HCT116 (cell line): ENCODE results near the gene TRIP10. TPM values are rescaled to one million over a fixed set of nuclear protein-coding genes. Genes with fewer than 3 reads are reported as not detected.

Experiments
- ATAC-seq: fragments of 200-7000 bp; cut with Tn5 transposase; 2 replicates; pipeline ENCODE4 v1.9.1; 2020; ENCODE audit warnings: mild to moderate bottlenecking, moderate library complexity
- BruUV-seq: library from RNA; stranded (reverse); fragments of 400-500 nt; replicated peaks from 2 replicates; lab custom pipeline; 2021; lab: Mats Ljungman, UMichigan
- CTCF ChIA-PET: fragments of 300-600 bp; sonication (Branson Sonifier 250); formaldehyde crosslinking; loops from one replicate; lab custom pipeline; 2021; ENCODE audit warnings: antibody characterized with exemption; lab: Charles Lee
- POLR2A ChIA-PET: fragments of 300-600, 350-600 bp; sonication (Branson Sonifier 250); formaldehyde crosslinking; loops from one replicate; lab custom pipeline; 2021; ENCODE audit warnings: antibody characterized with exemption; lab: Charles Lee
- RAD21 ChIA-PET, 2 experiments: fragments of 300-600 bp; sonication (Branson Sonifier 250); formaldehyde crosslinking; loops; one replicate each; lab custom pipeline; 2023; ENCODE audit warnings: low total read pairs in 2 of 2; ENCODE audit not compliant: uncharacterized antibody in 2 of 2, unreplicated experiment in 2 of 2, low non-redundant PET in 1 of 2; lab: Charles Lee
- DNase-seq: peaks from one replicate; pipeline ENCODE4 v3.0.0-alpha.2; 2010; ENCODE audit warnings: low read depth, low spot score
- H2AFZ ChIP-seq: fragments of 200-600 bp; shearing (Covaris generic), sonication (generic); 2 replicates; pipeline ENCODE4 v1.6.1; 2017; ENCODE audit warnings: low read depth, mixed run types, mixed read lengths, antibody characterized with exemption, low read length; ENCODE audit not compliant: poor library complexity, severe bottlenecking
- H3K27ac ChIP-seq: 2 replicates; pipeline ENCODE4 v1.5.1; 2012; ENCODE audit warnings: low read depth, low read length
- H3K27me3 ChIP-seq: fragments of 200-600 bp; sonication (generic); 2 replicates; pipeline ENCODE4 v1.6.1; 2016; ENCODE audit warnings: mixed run types, low read length, mixed read lengths; ENCODE audit not compliant: insufficient read depth
- H3K36me3 ChIP-seq, 2 experiments: fragments of 200-500 bp in 1 of 2; fragments of 200-600 bp in 1 of 2; sonication (Bioruptor generic) in 1 of 2; sonication (generic) in 1 of 2; 2 replicates each; pipeline versions ENCODE4 v1.5.1 to v1.6.1; 2014 to 2016; ENCODE audit warnings: low read length in 2 of 2, inconsistent platforms in 1 of 2, mixed read lengths in 1 of 2, mixed run types in 1 of 2; ENCODE audit not compliant: insufficient read depth in 2 of 2, control insufficient read depth in 1 of 2
- H3K4me1 ChIP-seq, 2 experiments: fragments of 200-600 bp in 1 of 2; sonication (generic) in 1 of 2; 2 replicates each; pipeline versions ENCODE4 v1.5.1 to v1.6.1; 2012 to 2017; ENCODE audit warnings: low read length in 2 of 2, inconsistent platforms in 1 of 2, mild to moderate bottlenecking in 1 of 2, mixed read lengths in 1 of 2, mixed run types in 1 of 2, moderate library complexity in 1 of 2; ENCODE audit not compliant: insufficient read depth in 2 of 2, control insufficient read depth in 1 of 2
- H3K4me2 ChIP-seq: fragments of 200-600 bp; sonication (generic); 2 replicates; pipeline ENCODE4 v1.6.1; 2017; ENCODE audit warnings: mixed run types, low read length, mixed read lengths
- H3K4me3 ChIP-seq, 2 experiments: fragments of 200-600 bp in 1 of 2; sonication (generic) in 1 of 2; replicated peaks in 1 of 2; 2 replicates each; pipeline ENCODE4 v1.5.1; 2011 to 2016; ENCODE audit warnings: low read length in 2 of 2, control low read depth in 1 of 2, low read depth in 1 of 2, mild to moderate bottlenecking in 1 of 2, mixed read lengths in 1 of 2, mixed run types in 1 of 2
- H3K79me2 ChIP-seq: fragments of 200-600 bp; sonication (generic); 2 replicates; pipeline ENCODE4 v1.6.1; 2017; ENCODE audit warnings: mild to moderate bottlenecking, mixed run types, low read length, moderate library complexity, mixed read lengths; ENCODE audit not compliant: insufficient read depth
- H3K9ac ChIP-seq: fragments of 200-600 bp; sonication (generic); 2 replicates; pipeline ENCODE4 v1.6.1; 2016; ENCODE audit warnings: low read length, mixed read lengths
- H3K9me2 ChIP-seq: fragments of 200-600 bp; sonication (generic), shearing (Covaris generic); 2 replicates; pipeline ENCODE4 v1.6.1; 2017; ENCODE audit warnings: mixed run types, mild to moderate bottlenecking, moderate library complexity; ENCODE audit not compliant: insufficient read depth
- H3K9me3 ChIP-seq, 2 experiments: fragments of 200-500 bp in 1 of 2; fragments of 200-600 bp in 1 of 2; sonication (Bioruptor generic) in 1 of 2; sonication (generic) in 1 of 2; 2 replicates each; pipeline ENCODE4 v1.6.1; 2014 to 2017; ENCODE audit warnings: low read length in 2 of 2, mixed read lengths in 2 of 2, inconsistent platforms in 1 of 2, low read depth in 1 of 2, mild to moderate bottlenecking in 1 of 2, mixed run types in 1 of 2, moderate library complexity in 1 of 2; ENCODE audit not compliant: control insufficient read depth in 1 of 2, insufficient read depth in 1 of 2
- H4K20me1 ChIP-seq: fragments of 200-600 bp; sonication (generic), shearing (Covaris generic); 2 replicates; pipeline ENCODE4 v1.6.1; 2017; ENCODE audit warnings: mixed run types, mild to moderate bottlenecking, moderate library complexity; ENCODE audit not compliant: insufficient read depth
- ELF1 ChIP-seq: IDR thresholded peaks from 2 replicates; pipeline ENCODE4 v1.6.1; 2012; ENCODE audit warnings: low read depth, borderline replicate concordance
- EZH2phosphoT487 ChIP-seq: fragments of 200-600 bp; IDR thresholded peaks from 2 replicates; pipeline ENCODE4 v1.6.1; 2018; ENCODE audit warnings: antibody characterized with exemption, borderline replicate concordance
- POLR2A ChIP-seq: IDR thresholded peaks from 2 replicates; pipeline ENCODE4 v1.7.0; 2011; ENCODE audit warnings: borderline replicate concordance; ENCODE audit not compliant: insufficient read depth, insufficient read length; ENCODE audit errors: extremely low read depth
- POLR2AphosphoS5 ChIP-seq: IDR thresholded peaks from 2 replicates; pipeline ENCODE4 v1.6.1; 2011; ENCODE audit warnings: mild to moderate bottlenecking, low read depth, low read length, moderate library complexity
- TCF7L2 ChIP-seq: IDR thresholded peaks from 2 replicates; pipeline ENCODE4 v1.7.0; 2011; ENCODE audit warnings: borderline replicate concordance, inconsistent platforms; ENCODE audit not compliant: insufficient read depth, insufficient read length; ENCODE audit errors: extremely low read depth
- ZFX ChIP-seq: fragments of 450-650 bp; IDR thresholded peaks from 2 replicates; pipeline ENCODE4 v1.6.1; 2017
- intact Hi-C: fragments of 100-400 bp; cut with micrococcal nuclease; formaldehyde crosslinking; loops from 2 replicates; pipeline ENCODE4 v1.10.0; 2022
- total RNA-seq: library from RNA; stranded (reverse); gene quantifications from one replicate; pipeline ENCODE4 v1.2.1, GENCODE V29; 2021; ENCODE audit not compliant: unreplicated experiment
- TF ChIP-seq, protein P1 (sequence below), 3 experiments: fragments of 200-600 bp in 1 of 3; sonication (generic) in 1 of 3; IDR thresholded peaks in 2 of 3; conservative IDR thresholded peaks in 1 of 3; 2 replicates each; pipeline ENCODE4 v1.5.1; 2012 to 2017; ENCODE audit warnings: low read depth in 2 of 3, low read length in 2 of 3, antibody characterized with exemption in 1 of 3, borderline replicate concordance in 1 of 3, control low read depth in 1 of 3, mild to moderate bottlenecking in 1 of 3, mixed read lengths in 1 of 3, mixed run types in 1 of 3, moderate library complexity in 1 of 3; ENCODE audit not compliant: insufficient read depth in 1 of 3

Gene TRIP10
- total RNA-seq, 1 experiment from 2014 or later, result 111 TPM

DNA sequence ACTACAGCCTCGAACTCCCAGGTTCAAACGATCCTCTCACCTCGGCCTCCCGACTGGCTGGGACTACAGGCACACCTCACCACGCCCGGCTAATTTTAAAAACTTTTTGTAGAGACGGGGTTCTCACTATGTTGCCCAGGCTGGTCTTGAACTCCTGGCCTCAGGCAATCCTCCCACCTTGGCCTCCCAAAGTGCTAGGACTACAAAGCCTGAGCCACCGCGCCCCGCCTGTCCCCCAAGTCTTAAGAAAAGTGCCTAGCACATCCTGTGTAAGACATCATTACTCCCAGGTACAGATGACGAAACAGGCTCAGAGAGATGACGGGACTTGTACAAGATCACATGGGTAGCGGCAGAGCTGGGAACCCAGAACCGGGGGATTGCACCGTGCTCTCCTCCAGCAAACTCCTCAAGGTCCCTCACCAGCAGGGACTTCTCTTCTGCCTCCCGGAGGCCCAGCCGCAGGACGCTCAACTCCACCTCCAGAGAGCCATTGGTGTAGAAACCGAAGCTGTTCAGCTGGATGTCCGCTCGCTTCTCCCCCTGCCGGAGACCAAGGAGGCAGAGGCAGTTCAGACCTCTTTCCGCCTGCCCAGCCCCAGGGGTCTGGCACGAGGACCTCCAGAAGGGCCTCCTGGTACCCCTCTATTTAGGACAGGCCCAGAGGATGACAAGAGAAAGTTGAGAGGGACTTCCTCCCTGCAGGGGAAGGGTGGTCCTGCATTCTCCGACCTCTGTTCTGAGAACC is 3.1 kb upstream of the TRIP10 start:
- Histone ChIP-seq H3K9ac (peak overlapping the region; percentile 86), H2AFZ (no peak overlapping the region), H3K36me3 (peaks cover 1 to 3% of the 10 kb centered on the region in 2 experiments), H3K9me2 (no peaks in the 10 kb centered on the region), H4K20me1 (no peaks in the 10 kb centered on the region), H3K4me1 (peaks cover 26 to 33% of the 10 kb centered on the region in 2 experiments), H3K79me2 (peaks cover 34% of the 10 kb centered on the region), H3K27me3 (no peaks in the 10 kb centered on the region), H3K27ac (peak overlapping the region; percentile 87), H3K4me3 (peak overlapping the region; percentile 99), H3K9me3 (no peaks in the 10 kb centered on the region), H3K4me2 (peak overlapping the region; percentile 95)
- ChIA-PET CTCF (interaction anchor here (1.0 to 3.9 kb wide), 3 partner anchors 55 to 219 kb away, joined by 3 to 91 read pairs (median 4); no protein-coding TSS in a partner anchor), RAD21 (interaction anchor here in 1 of 2 experiments (1.2 kb wide), 1 partner anchor 127 kb away, joined by 5 read pairs; no protein-coding TSS in a partner anchor), POLR2A (interaction anchor here (0.7 to 3.1 kb wide), 5 partner anchors 12 to 259 kb away, joined by 3 to 10 read pairs (median 3); partner anchors contain the start of gene SH2D3A)
- DNase-seq, result peak; percentile 81
- TSS peak; percentile 61 for BruUV-seq
- intact Hi-C loops, result loop anchor here (1.0 to 5.0 kb wide), 2 partner anchors 219 to 364 kb away; partner anchors contain the start of gene ALKBH7
- peak; percentile 9 for TF ChIP-seq TCF7L2
- TF ChIP-seq, protein P1, sequence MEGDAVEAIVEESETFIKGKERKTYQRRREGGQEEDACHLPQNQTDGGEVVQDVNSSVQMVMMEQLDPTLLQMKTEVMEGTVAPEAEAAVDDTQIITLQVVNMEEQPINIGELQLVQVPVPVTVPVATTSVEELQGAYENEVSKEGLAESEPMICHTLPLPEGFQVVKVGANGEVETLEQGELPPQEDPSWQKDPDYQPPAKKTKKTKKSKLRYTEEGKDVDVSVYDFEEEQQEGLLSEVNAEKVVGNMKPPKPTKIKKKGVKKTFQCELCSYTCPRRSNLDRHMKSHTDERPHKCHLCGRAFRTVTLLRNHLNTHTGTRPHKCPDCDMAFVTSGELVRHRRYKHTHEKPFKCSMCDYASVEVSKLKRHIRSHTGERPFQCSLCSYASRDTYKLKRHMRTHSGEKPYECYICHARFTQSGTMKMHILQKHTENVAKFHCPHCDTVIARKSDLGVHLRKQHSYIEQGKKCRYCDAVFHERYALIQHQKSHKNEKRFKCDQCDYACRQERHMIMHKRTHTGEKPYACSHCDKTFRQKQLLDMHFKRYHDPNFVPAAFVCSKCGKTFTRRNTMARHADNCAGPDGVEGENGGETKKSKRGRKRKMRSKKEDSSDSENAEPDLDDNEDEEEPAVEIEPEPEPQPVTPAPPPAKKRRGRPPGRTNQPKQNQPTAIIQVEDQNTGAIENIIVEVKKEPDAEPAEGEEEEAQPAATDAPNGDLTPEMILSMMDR (IDR thresholded peaks at IDR 0.05 in 2 of 3, conservative IDR thresholded peaks at IDR 0.05 in 1 of 3; ENCODE audit: borderline replicate concordance in 1 of 3, insufficient read depth in 1 of 3, low read depth in 2 of 3, low read length in 2 of 3), result peak in 2 of 3 experiments; percentile 58 to 72; a peak in 4 of 6 replicates
- peak; percentile 39 for TF ChIP-seq POLR2A
- TF ChIP-seq POLR2AphosphoS5, result peak; percentile 81
- TF ChIP-seq ELF1, result no peak
- TF ChIP-seq EZH2phosphoT487, result no peak
- TF ChIP-seq ZFX, result no peak
- peak; percentile 28 for ATAC-seq
